Ishikawa (cell line): ENCODE results near the gene IMPA2.

Experiments used
- CEBPB ChIP-seq: IDR thresholded peaks from 2 replicates; pipeline ENCODE4 v1.6.1; 2012
- CREB1 ChIP-seq: IDR thresholded peaks from 2 replicates; pipeline ENCODE4 v1.6.1; 2012; ENCODE audit warnings: low read depth
- EGR1 ChIP-seq: IDR thresholded peaks from 2 replicates; pipeline ENCODE4 v1.6.1; 2012
- EP300 ChIP-seq: IDR thresholded peaks from 2 replicates; pipeline ENCODE4 v1.6.1; 2012; ENCODE audit warnings: borderline replicate concordance
- FOXM1 ChIP-seq: IDR thresholded peaks from 2 replicates; pipeline ENCODE4 v1.6.1; 2012; ENCODE audit warnings: low read depth, borderline replicate concordance
- NFIC ChIP-seq: IDR thresholded peaks from 2 replicates; pipeline ENCODE4 v1.6.1; 2012
- RAD21 ChIP-seq: IDR thresholded peaks from 2 replicates; pipeline ENCODE4 v1.6.1; 2012; ENCODE audit warnings: low read depth
- REST ChIP-seq: IDR thresholded peaks from 2 replicates; pipeline ENCODE4 v1.6.1; 2012; ENCODE audit warnings: low read depth, mild to moderate bottlenecking
- TAF1 ChIP-seq: IDR thresholded peaks from 2 replicates; pipeline ENCODE4 v1.6.1; 2012; ENCODE audit warnings: low read depth, mild to moderate bottlenecking
- TCF12 ChIP-seq: IDR thresholded peaks from 2 replicates; pipeline ENCODE4 v1.6.1; 2012; ENCODE audit warnings: low read depth
- TEAD4 ChIP-seq: IDR thresholded peaks from 2 replicates; pipeline ENCODE4 v1.6.1; 2012
- YY1 ChIP-seq: IDR thresholded peaks from 2 replicates; pipeline ENCODE4 v1.6.1; 2012; ENCODE audit warnings: low read depth
- ZBTB7A ChIP-seq: IDR thresholded peaks from 2 replicates; pipeline ENCODE4 v1.6.1; 2012; ENCODE audit warnings: low read depth
- TF ChIP-seq, protein P1 (sequence below): IDR thresholded peaks from 2 replicates; pipeline ENCODE4 v1.6.1; 2012

GRCh38 chr18:12013186-12013916 is 32.0 kb downstream of the IMPA2 start:
- TF ChIP-seq TCF12 (no peak), CREB1 (no peak), TAF1 (no peak), CEBPB (no peak), RAD21 (no peak), EGR1 (no peak), TEAD4 (no peak), ZBTB7A (no peak), NFIC (no peak), EP300 (no peak), YY1 (no peak), REST (no peak), FOXM1 (no peak)
- TF ChIP-seq, protein P1, sequence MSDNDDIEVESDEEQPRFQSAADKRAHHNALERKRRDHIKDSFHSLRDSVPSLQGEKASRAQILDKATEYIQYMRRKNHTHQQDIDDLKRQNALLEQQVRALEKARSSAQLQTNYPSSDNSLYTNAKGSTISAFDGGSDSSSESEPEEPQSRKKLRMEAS: no peak
